RCC 7860 (cell line): Measurements from ENCODE around the gene SETBP1.
A peak's percentile ranks its signal among the peaks of the same experiment; 100 is the strongest.

ENCODE experiments used
- DNase-seq: peaks from one replicate; pipeline ENCODE4 v3.0.0-alpha.2; 2015; ENCODE audit warnings: low spot score
- FAIRE-seq: peaks from 2 replicates; lab custom pipeline; 2012; peaks lifted over from hg19 to GRCh38; lab: Jason Lieb, UNC

Gene SETBP1

GRCh38 chr18:44730803-44731529, 50.3 kb downstream of the SETBP1 start:
- FAIRE-seq (no peak), DNase-seq (no peak)

- FAIRE-seq (no peak), DNase-seq (no peak)
These were observed 51.0 kb downstream of the SETBP1 start for GRCh38 chr18:44731530-44732237.

- DNase-seq (no peak), FAIRE-seq (no peak)
These were observed 51.5 kb downstream of the SETBP1 start for GRCh38 chr18:44732238-44732563.

- DNase-seq (no peak), FAIRE-seq (no peak)
These were observed 51.9 kb downstream of the SETBP1 start for GRCh38 chr18:44732599-44732998.

GRCh38 chr18:44733069-44733753, 52.5 kb downstream of the SETBP1 start:
- peak; percentile 89 for FAIRE-seq

GRCh38 chr18:44733754-44734465, 53.2 kb downstream of the SETBP1 start:
- DNase-seq (no peak), FAIRE-seq (no peak)

More at GRCh38 chr18:44733069-44733753, 52.5 kb downstream of the SETBP1 start:
- DNase-seq = peak; percentile 76

GRCh38 chr18:44735096-44735495, 54.4 kb downstream of the SETBP1 start:
- FAIRE-seq (no peak), DNase-seq (no peak)

- FAIRE-seq (no peak), DNase-seq (no peak)
These were observed 56.1 kb downstream of the SETBP1 start for GRCh38 chr18:44736664-44737380.

- DNase-seq (no peak), FAIRE-seq (no peak)
These were observed 56.9 kb downstream of the SETBP1 start for GRCh38 chr18:44737623-44738022.

GRCh38 chr18:44740000-44740399, 59.3 kb downstream of the SETBP1 start:
- DNase-seq (no peak), FAIRE-seq (no peak)

GRCh38 chr18:44741085-44741484, 60.4 kb downstream of the SETBP1 start:
- FAIRE-seq (no peak), DNase-seq (no peak)

GRCh38 chr18:44741511-44741910, 60.8 kb downstream of the SETBP1 start:
- FAIRE-seq (no peak), DNase-seq (no peak)

- FAIRE-seq (no peak), DNase-seq (no peak)
These were observed 61.4 kb downstream of the SETBP1 start for GRCh38 chr18:44742126-44742525.

- no peak for FAIRE-seq
These were observed 62.1 kb downstream of the SETBP1 start for GRCh38 chr18:44742718-44743311.

GRCh38 chr18:44743631-44744030, 62.9 kb downstream of the SETBP1 start:
- FAIRE-seq = no peak
- DNase-seq = no peak

More at GRCh38 chr18:44742718-44743311, 62.1 kb downstream of the SETBP1 start:
- DNase-seq = no peak

GRCh38 chr18:44744161-44745121, 63.8 kb downstream of the SETBP1 start:
- FAIRE-seq (no peak), DNase-seq (no peak)

GRCh38 chr18:44747157-44747556, 66.5 kb downstream of the SETBP1 start:
- FAIRE-seq (no peak), DNase-seq (no peak)

- no peak for FAIRE-seq
- DNase-seq = no peak
These were observed 67.9 kb downstream of the SETBP1 start for GRCh38 chr18:44748582-44748981.

- no peak for DNase-seq
- FAIRE-seq = no peak
These were observed 70.1 kb downstream of the SETBP1 start for GRCh38 chr18:44750774-44751173.
